ENCODE results near the gene PDE10A. TPM values are rescaled to one million over a fixed set of nuclear protein-coding genes. Genes with fewer than 3 reads are reported as not detected.

The PDE10A gene
- total RNA-seq (9.0 TPM), polyA plus RNA-seq (ENCODE audit: insufficient read depth in 1 of 8, insufficient read length in 8 of 8, low replicate concordance in 1 of 8) (10 to 100 TPM in 1 of 8 donors, 1 to 10 TPM in 7; 5.5 to 10.9 (median 7.7) TPM)
- long read RNA-seq, donor 1, full-length matches to known transcripts, result 1 of 1 reads
- long read RNA-seq, donor 1, partial matches to known transcripts, result 0 of 1 reads
- long read RNA-seq, donor 1, other reads (novel, unspliced or antisense), result 0 of 1 reads
- long read RNA-seq, donor 2, result 0 reads
- long read RNA-seq, donor 3, result 0 reads
- long read RNA-seq, donor 4, partial matches to known transcripts, result 0 of 1 reads
- long read RNA-seq, donor 4, other reads (novel, unspliced or antisense), result 0 of 1 reads
- long read RNA-seq, donor 5, partial matches to known transcripts, result 0 of 1 reads
- long read RNA-seq, donor 5, other reads (novel, unspliced or antisense), result 0 of 1 reads
- long read RNA-seq, donor 6, result 0 reads
- long read RNA-seq, donor 7, full-length matches to known transcripts, result 1 of 1 reads
- long read RNA-seq, donor 7, partial matches to known transcripts, result 0 of 1 reads
- long read RNA-seq, donor 7, other reads (novel, unspliced or antisense), result 0 of 1 reads
- long read RNA-seq, donor 8, partial matches to known transcripts, result 0 of 2 reads
- long read RNA-seq, donor 8, other reads (novel, unspliced or antisense), result 0 of 2 reads
- long read RNA-seq, donor 9, result 0 reads
- long read RNA-seq, donor 10, partial matches to known transcripts, result 0 of 1 reads
- long read RNA-seq, donor 10, other reads (novel, unspliced or antisense), result 0 of 1 reads
- long read RNA-seq, donor 11, result 0 reads

GRCh38 chr6:165662749-165663376 is at the start of gene PDE10A:
Gene PDE10A, minus strand, starts transcription at chr6:165663241. Its CDS starts 430 bp downstream, at chr6:165662811.
- H3K4me1 ChIP-seq (ENCODE audit: control insufficient read depth, insufficient read depth, low read length), result peaks cover 29% of the 10 kb centered on the region
- H3K4me3 ChIP-seq (ENCODE audit: low read length), result peak within 1 kb of the TSS; percentile 76
- WGBS (ENCODE audit: insufficient coverage), result under 1% methylated on average over 80 of the region's 80 CpGs
- H3K36me3 ChIP-seq (ENCODE audit: control insufficient read depth, insufficient read depth, low read length), result no peaks in the 10 kb centered on the region
- H3K27ac ChIP-seq (ENCODE audit: low read length), result peak within 1 kb of the TSS; percentile 83
- H3K9me3 ChIP-seq (replicated peaks; ENCODE audit: control insufficient read depth, low read depth, low read length), result no peaks in the 10 kb centered on the region
- DNase-seq, result peak; percentile 90
- H3K27me3 ChIP-seq (ENCODE audit: control insufficient read depth, insufficient read depth, low read length), result peaks cover 34% of the 10 kb centered on the region

DNA sequence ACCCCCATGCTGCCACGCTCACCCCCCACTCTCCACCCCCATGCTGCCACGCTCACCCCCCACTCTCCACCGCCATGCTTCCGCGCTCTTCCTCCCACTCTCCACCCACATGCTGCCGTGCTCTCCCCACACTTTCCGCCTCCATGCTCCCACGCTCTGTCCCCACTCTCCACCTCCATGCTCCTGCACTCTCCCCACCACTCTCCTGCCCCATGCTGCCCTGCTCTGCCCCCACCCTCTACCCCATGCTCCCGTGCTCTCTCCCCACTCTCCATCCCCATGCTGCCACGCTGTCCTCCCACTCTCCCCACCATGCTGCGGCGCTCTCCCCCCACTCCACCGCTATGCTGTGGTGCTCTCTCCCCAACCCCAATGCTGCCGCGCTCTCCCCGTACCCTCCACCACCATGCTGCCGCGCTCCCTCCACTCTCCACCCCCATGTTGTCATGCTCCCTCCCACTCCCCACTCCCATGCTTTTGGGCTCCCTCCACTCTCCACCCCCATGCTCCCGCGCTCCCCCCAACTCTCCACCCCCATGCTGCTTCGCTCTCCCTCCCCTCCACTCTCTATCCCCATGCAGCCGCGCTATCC is 46.0 kb upstream of the PDE10A start:
- H3K4me1 ChIP-seq (ENCODE audit: control insufficient read depth, insufficient read depth, low read length), result peaks cover 1% of the 10 kb centered on the region
- H3K9me3 ChIP-seq (replicated peaks; ENCODE audit: control insufficient read depth, low read depth, low read length), result no peaks in the 10 kb centered on the region
- no peak overlapping the region for H3K4me3 ChIP-seq (ENCODE audit: low read length)
- H3K27ac ChIP-seq (ENCODE audit: low read length), result no peak overlapping the region
- no peaks in the 10 kb centered on the region for H3K36me3 ChIP-seq (ENCODE audit: control insufficient read depth, insufficient read depth, low read length)
- no peak for DNase-seq
- no peaks in the 10 kb centered on the region for H3K27me3 ChIP-seq (ENCODE audit: control insufficient read depth, insufficient read depth, low read length)
- 91% methylated on average over 23 of the region's 23 CpGs for WGBS (ENCODE audit: insufficient coverage)

DNA sequence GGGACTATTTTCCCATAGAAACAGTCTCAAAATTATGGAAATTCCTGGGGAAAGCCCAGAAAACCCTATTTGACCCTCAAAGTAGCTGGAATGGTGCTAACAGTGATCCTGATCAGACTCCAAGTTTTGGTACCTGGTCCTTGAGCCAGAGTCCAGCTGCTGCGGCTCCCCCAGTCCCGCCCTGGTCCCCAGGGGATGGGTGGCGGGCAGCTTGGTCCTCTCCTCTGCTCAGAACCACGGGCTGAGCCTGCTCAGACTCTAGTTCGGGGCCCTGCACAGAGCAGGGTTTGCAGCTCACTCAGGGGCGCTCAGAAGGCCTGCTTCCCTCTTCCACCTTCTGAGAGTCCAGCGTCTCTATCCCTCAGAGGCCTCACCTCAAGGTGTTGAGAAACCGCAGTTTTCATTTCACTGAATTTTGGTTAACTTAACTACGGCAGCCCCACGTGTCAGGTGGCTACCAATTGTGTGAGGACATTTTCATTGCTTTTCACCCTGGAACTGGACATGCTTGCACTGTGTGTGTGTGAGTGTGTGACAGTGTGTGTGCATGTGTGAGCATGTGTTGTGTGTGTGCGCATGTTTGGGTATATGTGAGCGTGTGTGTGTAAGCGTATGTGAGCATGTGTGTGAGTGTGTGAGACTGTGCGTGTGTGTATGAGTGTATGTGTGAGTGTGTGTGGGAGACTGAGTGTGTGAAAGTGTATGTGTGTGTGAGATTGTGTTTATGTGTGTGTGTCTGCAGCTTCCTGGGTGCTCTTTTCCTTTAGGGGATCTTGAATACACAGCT is 44.2 kb upstream of the PDE10A start:
- no peaks in the 10 kb centered on the region for H3K36me3 ChIP-seq (ENCODE audit: control insufficient read depth, insufficient read depth, low read length)
- WGBS (ENCODE audit: insufficient coverage), result 77% methylated on average over 14 of the region's 14 CpGs
- no peak for DNase-seq
- H3K4me1 ChIP-seq (ENCODE audit: control insufficient read depth, insufficient read depth, low read length), result peaks cover 7% of the 10 kb centered on the region
- H3K9me3 ChIP-seq (replicated peaks; ENCODE audit: control insufficient read depth, low read depth, low read length), result no peaks in the 10 kb centered on the region
- H3K4me3 ChIP-seq (ENCODE audit: low read length), result no peak overlapping the region
- H3K27ac ChIP-seq (ENCODE audit: low read length), result no peak overlapping the region
- no peaks in the 10 kb centered on the region for H3K27me3 ChIP-seq (ENCODE audit: control insufficient read depth, insufficient read depth, low read length)

DNA sequence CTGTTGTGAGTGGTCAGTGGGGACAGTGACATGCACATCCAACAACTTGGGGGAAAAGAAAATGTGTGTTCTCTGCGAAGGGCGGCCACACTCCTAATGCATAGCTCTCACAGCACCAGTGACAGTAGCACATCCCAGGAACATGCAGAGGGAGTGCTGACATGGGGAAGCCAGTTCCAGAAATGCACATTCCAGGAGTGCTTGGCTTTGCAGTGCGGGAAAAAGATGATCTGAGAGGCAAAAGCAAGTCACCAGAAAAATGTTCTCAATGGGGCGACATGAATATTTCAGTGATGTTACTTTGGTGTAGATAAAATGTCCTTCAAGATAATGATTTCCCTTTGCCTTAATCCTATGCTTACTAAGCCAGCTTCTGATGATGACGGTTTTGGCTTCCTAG is 42.9 kb upstream of the PDE10A start:
- 40% methylated on average over 1 of the region's 5 CpGs for WGBS (ENCODE audit: insufficient coverage)
- Histone ChIP-seq H3K36me3 (ENCODE audit: control insufficient read depth, insufficient read depth, low read length) (no peaks in the 10 kb centered on the region), H3K27ac (ENCODE audit: low read length) (no peak overlapping the region), H3K27me3 (ENCODE audit: control insufficient read depth, insufficient read depth, low read length) (no peaks in the 10 kb centered on the region), H3K4me3 (ENCODE audit: low read length) (no peak overlapping the region), H3K9me3 (replicated peaks; ENCODE audit: control insufficient read depth, low read depth, low read length) (no peaks in the 10 kb centered on the region), H3K4me1 (ENCODE audit: control insufficient read depth, insufficient read depth, low read length) (peaks cover 7% of the 10 kb centered on the region)
- no peak for DNase-seq

DNA sequence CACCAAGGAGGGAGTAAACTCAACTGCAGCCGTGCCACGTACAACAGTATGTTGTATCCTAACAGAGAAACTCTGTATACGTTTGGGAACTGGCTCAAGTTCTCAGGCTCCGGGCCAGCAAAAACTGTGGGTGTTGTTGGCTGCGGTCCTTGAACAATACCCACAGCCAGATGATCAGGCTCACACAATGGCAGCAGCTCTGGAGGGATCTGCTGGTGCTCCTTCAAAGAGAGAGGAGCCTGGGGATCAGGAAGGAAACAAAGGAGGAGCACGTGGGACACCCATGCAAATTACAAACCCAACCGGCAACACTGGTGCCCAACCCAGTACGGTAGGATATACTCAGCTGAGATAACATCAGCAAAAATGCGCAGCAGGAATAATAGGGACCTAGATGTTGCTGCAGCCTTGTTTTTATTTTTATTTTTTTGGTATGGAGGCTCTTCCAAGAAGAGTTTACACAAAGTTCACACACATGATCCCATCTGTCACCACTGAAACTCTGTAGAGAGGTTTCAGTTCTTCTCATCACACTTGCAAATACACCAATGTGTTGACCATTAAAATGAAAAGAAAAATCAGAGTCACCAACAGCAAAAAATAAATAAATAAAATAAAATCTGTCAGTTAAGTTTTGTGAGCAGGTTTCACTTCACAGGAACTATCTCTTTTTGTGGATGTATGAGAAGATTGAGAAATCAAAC is 41.2 kb upstream of the PDE10A start:
- peak; percentile 32 for DNase-seq

GRCh38 chr6:165702669-165703068 is 39.6 kb upstream of the PDE10A start:
- no peaks in the 10 kb centered on the region for H3K27me3 ChIP-seq (ENCODE audit: control insufficient read depth, insufficient read depth, low read length)
- WGBS (ENCODE audit: insufficient coverage), result 65% methylated on average over 5 of the region's 10 CpGs
- H3K4me1 ChIP-seq (ENCODE audit: control insufficient read depth, insufficient read depth, low read length), result peaks cover 7% of the 10 kb centered on the region
- no peaks in the 10 kb centered on the region for H3K9me3 ChIP-seq (replicated peaks; ENCODE audit: control insufficient read depth, low read depth, low read length)
- no peak overlapping the region for H3K4me3 ChIP-seq (ENCODE audit: low read length)
- no peak overlapping the region for H3K27ac ChIP-seq (ENCODE audit: low read length)
- no peaks in the 10 kb centered on the region for H3K36me3 ChIP-seq (ENCODE audit: control insufficient read depth, insufficient read depth, low read length)
- DNase-seq, result no peak

More for the DNA sequence above, 41.2 kb upstream of the PDE10A start:
- H3K27me3 ChIP-seq (ENCODE audit: control insufficient read depth, insufficient read depth, low read length), result no peaks in the 10 kb centered on the region
- H3K36me3 ChIP-seq (ENCODE audit: control insufficient read depth, insufficient read depth, low read length), result no peaks in the 10 kb centered on the region
- H3K4me1 ChIP-seq (ENCODE audit: control insufficient read depth, insufficient read depth, low read length), result peaks cover 7% of the 10 kb centered on the region
- 37% methylated on average over 4 of the region's 9 CpGs for WGBS (ENCODE audit: insufficient coverage)
- H3K4me3 ChIP-seq (ENCODE audit: low read length), result no peak overlapping the region
- no peaks in the 10 kb centered on the region for H3K9me3 ChIP-seq (replicated peaks; ENCODE audit: control insufficient read depth, low read depth, low read length)
- no peak overlapping the region for H3K27ac ChIP-seq (ENCODE audit: low read length)

GRCh38 chr6:165701564-165702354 is 38.7 kb upstream of the PDE10A start:
- WGBS (ENCODE audit: insufficient coverage), result 86% methylated on average over 10 of the region's 11 CpGs
- Histone ChIP-seq H3K27me3 (ENCODE audit: control insufficient read depth, insufficient read depth, low read length) (no peaks in the 10 kb centered on the region), H3K36me3 (ENCODE audit: control insufficient read depth, insufficient read depth, low read length) (no peaks in the 10 kb centered on the region), H3K4me1 (ENCODE audit: control insufficient read depth, insufficient read depth, low read length) (peaks cover 7% of the 10 kb centered on the region), H3K27ac (ENCODE audit: low read length) (no peak overlapping the region), H3K4me3 (ENCODE audit: low read length) (no peak overlapping the region), H3K9me3 (replicated peaks; ENCODE audit: control insufficient read depth, low read depth, low read length) (no peaks in the 10 kb centered on the region)
- DNase-seq, result no peak

DNA sequence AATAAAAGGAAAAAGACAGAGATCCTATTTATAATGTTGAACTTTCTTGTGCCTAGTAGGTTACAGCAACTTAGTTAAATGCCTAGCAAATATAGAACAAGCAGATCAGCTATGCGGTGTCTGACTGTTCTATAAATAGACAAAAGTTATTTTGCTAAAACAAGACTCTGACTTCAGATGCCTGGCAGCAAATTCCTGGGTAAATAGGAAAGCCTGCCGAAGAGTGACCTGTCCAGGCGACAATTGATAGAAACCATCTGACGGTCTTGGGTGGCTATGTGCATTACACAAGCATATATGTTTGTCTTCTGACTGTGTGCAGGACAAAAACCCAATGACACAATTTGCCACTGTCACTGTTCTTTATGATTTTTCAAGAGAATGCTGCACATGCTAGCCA is 38.0 kb upstream of the PDE10A start:
- WGBS (ENCODE audit: insufficient coverage), result 60% methylated on average over 2 of the region's 4 CpGs
- Histone ChIP-seq H3K4me1 (ENCODE audit: control insufficient read depth, insufficient read depth, low read length) (peaks cover 7% of the 10 kb centered on the region), H3K9me3 (replicated peaks; ENCODE audit: control insufficient read depth, low read depth, low read length) (no peaks in the 10 kb centered on the region), H3K27ac (ENCODE audit: low read length) (no peak overlapping the region), H3K4me3 (ENCODE audit: low read length) (no peak overlapping the region), H3K36me3 (ENCODE audit: control insufficient read depth, insufficient read depth, low read length) (no peaks in the 10 kb centered on the region), H3K27me3 (ENCODE audit: control insufficient read depth, insufficient read depth, low read length) (no peaks in the 10 kb centered on the region)
- no peak for DNase-seq

Data from muscle of leg (tissue), 16 donors.